ENCODE measurements around the gene GAK.

GAK gene

DNA sequence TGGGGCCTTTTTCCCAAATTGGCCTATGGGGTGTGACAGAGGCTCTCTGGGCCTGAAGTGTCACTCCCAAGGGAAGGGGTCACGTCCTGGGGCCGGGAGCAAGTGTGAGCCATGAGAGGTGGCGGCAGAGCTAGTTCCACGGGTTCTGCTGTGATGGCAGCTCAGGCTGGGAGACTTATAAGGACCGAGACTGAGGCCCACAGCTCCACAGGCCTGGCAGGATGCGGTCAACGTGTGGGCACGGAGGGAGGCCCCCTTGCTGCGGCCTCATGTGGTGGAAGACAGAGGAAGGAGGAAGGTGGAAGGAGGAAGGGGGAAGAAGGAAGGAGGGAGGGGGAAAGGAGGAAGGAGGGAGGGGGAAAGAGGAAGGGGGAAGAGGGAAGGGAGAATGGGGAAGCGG is 99.0 kb downstream of the GAK start:
- H3K27me3 ChIP-seq (ENCODE audit: low read length), result no peaks in the 10 kb centered on the region
- H4K20me1 ChIP-seq (ENCODE audit: low read depth, low read length), result no peaks in the 10 kb centered on the region
- no peaks in the 10 kb centered on the region for H3K9me2 ChIP-seq (replicated peaks; ENCODE audit: insufficient read depth, low read length)
- H3K9me3 ChIP-seq (ENCODE audit: insufficient read depth, low read length), result no peaks in the 10 kb centered on the region
- TF ChIP-seq CTCF (IDR thresholded peaks at IDR 0.05; ENCODE audit: insufficient read depth, low read length, poor library complexity, severe bottlenecking) (no peak), EZH2phosphoT487 (conservative IDR thresholded peaks at IDR 0.05; ENCODE audit: low read length) (no peak)
- H3K27ac ChIP-seq (ENCODE audit: low read depth, low read length), result no peak overlapping the region
- no peak overlapping the region for H2AFZ ChIP-seq (ENCODE audit: low read depth, low read length, severe bottlenecking)
- no peaks in the 10 kb centered on the region for H3F3A ChIP-seq (ENCODE audit: insufficient read depth)
- H3K4me3 ChIP-seq (ENCODE audit: insufficient read depth, low read length, poor library complexity, severe bottlenecking), result no peak overlapping the region
- no peaks in the 10 kb centered on the region for H3K36me3 ChIP-seq (ENCODE audit: low read length)
- no peak overlapping the region for H3K4me2 ChIP-seq (ENCODE audit: low read depth, low read length, poor library complexity, severe bottlenecking)
- H3K9ac ChIP-seq (ENCODE audit: low read length), result no peak overlapping the region
- no peaks in the 10 kb centered on the region for H3K79me2 ChIP-seq (ENCODE audit: insufficient read depth, low read length)

- Histone ChIP-seq H3K9me2 (replicated peaks; ENCODE audit: insufficient read depth, low read length) (no peaks in the 10 kb centered on the region), H3K27ac (ENCODE audit: low read depth, low read length) (no peak overlapping the region), H3K4me3 (ENCODE audit: insufficient read depth, low read length, poor library complexity, severe bottlenecking) (no peak overlapping the region), H3K79me2 (ENCODE audit: insufficient read depth, low read length) (no peaks in the 10 kb centered on the region), H3K36me3 (ENCODE audit: low read length) (no peaks in the 10 kb centered on the region), H2AFZ (ENCODE audit: low read depth, low read length, severe bottlenecking) (no peak overlapping the region), H3K9ac (ENCODE audit: low read length) (no peak overlapping the region), H4K20me1 (ENCODE audit: low read depth, low read length) (no peaks in the 10 kb centered on the region), H3K27me3 (ENCODE audit: low read length) (no peaks in the 10 kb centered on the region), H3K4me2 (ENCODE audit: low read depth, low read length, poor library complexity, severe bottlenecking) (no peak overlapping the region), H3K9me3 (ENCODE audit: insufficient read depth, low read length) (no peaks in the 10 kb centered on the region), H3F3A (ENCODE audit: insufficient read depth) (no peaks in the 10 kb centered on the region)
- TF ChIP-seq CTCF (IDR thresholded peaks at IDR 0.05; ENCODE audit: insufficient read depth, low read length, poor library complexity, severe bottlenecking), result no peak
- no peak for TF ChIP-seq EZH2phosphoT487 (conservative IDR thresholded peaks at IDR 0.05; ENCODE audit: low read length)
Measured at GRCh38 chr4:832536-832935, 99.6 kb downstream of the GAK start.

GRCh38 chr4:832108-832507 is 100.0 kb downstream of the GAK start:
- Histone ChIP-seq H4K20me1 (ENCODE audit: low read depth, low read length) (no peaks in the 10 kb centered on the region), H3K9me2 (replicated peaks; ENCODE audit: insufficient read depth, low read length) (no peaks in the 10 kb centered on the region), H3K27ac (ENCODE audit: low read depth, low read length) (no peak overlapping the region), H3F3A (ENCODE audit: insufficient read depth) (no peaks in the 10 kb centered on the region), H3K9me3 (ENCODE audit: insufficient read depth, low read length) (no peaks in the 10 kb centered on the region), H3K9ac (ENCODE audit: low read length) (no peak overlapping the region), H3K79me2 (ENCODE audit: insufficient read depth, low read length) (no peaks in the 10 kb centered on the region), H3K4me2 (ENCODE audit: low read depth, low read length, poor library complexity, severe bottlenecking) (no peak overlapping the region), H3K36me3 (ENCODE audit: low read length) (no peaks in the 10 kb centered on the region), H3K27me3 (ENCODE audit: low read length) (no peaks in the 10 kb centered on the region), H2AFZ (ENCODE audit: low read depth, low read length, severe bottlenecking) (no peak overlapping the region), H3K4me3 (ENCODE audit: insufficient read depth, low read length, poor library complexity, severe bottlenecking) (no peak overlapping the region)
- TF ChIP-seq CTCF (IDR thresholded peaks at IDR 0.05; ENCODE audit: insufficient read depth, low read length, poor library complexity, severe bottlenecking) (no peak), EZH2phosphoT487 (conservative IDR thresholded peaks at IDR 0.05; ENCODE audit: low read length) (no peak)

DNA sequence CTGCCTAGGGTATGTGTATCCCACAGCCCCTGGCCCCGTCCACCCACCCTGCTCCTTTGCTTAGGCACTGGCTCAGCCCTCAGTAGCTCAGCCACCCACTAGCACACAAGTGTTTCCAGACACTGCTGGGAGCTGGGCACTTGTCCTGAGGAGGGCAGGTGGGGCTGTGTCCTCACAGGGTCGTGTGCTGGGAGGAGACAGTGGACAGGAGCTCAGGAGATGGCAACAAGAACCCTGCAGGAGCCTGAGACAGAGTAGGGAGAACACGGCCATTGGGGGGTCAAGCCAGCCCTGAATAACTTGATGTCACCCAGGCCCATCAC is 100.7 kb downstream of the GAK start:
- Histone ChIP-seq H3K9ac (ENCODE audit: low read length) (no peak overlapping the region), H3K36me3 (ENCODE audit: low read length) (no peaks in the 10 kb centered on the region), H3K27ac (ENCODE audit: low read depth, low read length) (no peak overlapping the region), H2AFZ (ENCODE audit: low read depth, low read length, severe bottlenecking) (no peak overlapping the region), H3K4me2 (ENCODE audit: low read depth, low read length, poor library complexity, severe bottlenecking) (no peak overlapping the region), H3F3A (ENCODE audit: insufficient read depth) (no peaks in the 10 kb centered on the region), H3K4me3 (ENCODE audit: insufficient read depth, low read length, poor library complexity, severe bottlenecking) (no peak overlapping the region), H3K9me3 (ENCODE audit: insufficient read depth, low read length) (no peaks in the 10 kb centered on the region), H3K9me2 (replicated peaks; ENCODE audit: insufficient read depth, low read length) (no peaks in the 10 kb centered on the region), H4K20me1 (ENCODE audit: low read depth, low read length) (no peaks in the 10 kb centered on the region), H3K79me2 (ENCODE audit: insufficient read depth, low read length) (no peaks in the 10 kb centered on the region), H3K27me3 (ENCODE audit: low read length) (no peaks in the 10 kb centered on the region)
- no peak for TF ChIP-seq CTCF (IDR thresholded peaks at IDR 0.05; ENCODE audit: insufficient read depth, low read length, poor library complexity, severe bottlenecking)
- TF ChIP-seq EZH2phosphoT487 (conservative IDR thresholded peaks at IDR 0.05; ENCODE audit: low read length), result no peak

All from SU-DHL-6 (cell line).